HEK293T (cell line): ENCODE measurements around the gene TSPAN7.

Experiments used
- ARNT ChIP-seq: fragments of 450-650 bp; IDR thresholded peaks from 2 replicates; pipeline ENCODE4 v1.6.1; 2017; ENCODE audit warnings: mild to moderate bottlenecking
- BHLHE40 ChIP-seq: fragments of 450-650 bp; IDR thresholded peaks from 2 replicates; pipeline ENCODE4 v1.6.1; 2016; ENCODE audit warnings: mild to moderate bottlenecking, moderate library complexity, borderline replicate concordance
- CTBP1 ChIP-seq: fragments of 450-650 bp; IDR thresholded peaks from 2 replicates; pipeline ENCODE4 v1.6.1; 2016; ENCODE audit warnings: borderline replicate concordance
- ELF4 ChIP-seq: fragments of 450-650 bp; IDR thresholded peaks from 2 replicates; pipeline ENCODE4 v1.6.1; 2017; ENCODE audit warnings: antibody characterized with exemption
- FOXK2 ChIP-seq: fragments of 450-650 bp; IDR thresholded peaks from 2 replicates; pipeline ENCODE4 v1.6.1; 2016; ENCODE audit warnings: mild to moderate bottlenecking
- FOXM1 ChIP-seq: fragments of 450-650 bp; IDR thresholded peaks from 2 replicates; pipeline ENCODE4 v1.6.1; 2017; ENCODE audit warnings: mild to moderate bottlenecking, borderline replicate concordance
- L3MBTL2 ChIP-seq: fragments of 450-650 bp; conservative IDR thresholded peaks from 2 replicates; pipeline ENCODE4 v1.6.1; 2016; ENCODE audit warnings: mild to moderate bottlenecking
- LEF1 ChIP-seq: fragments of 450-650 bp; IDR thresholded peaks from 2 replicates; pipeline ENCODE4 v1.6.1; 2017; ENCODE audit warnings: mild to moderate bottlenecking, borderline replicate concordance
- NFRKB ChIP-seq: fragments of 450-650 bp; IDR thresholded peaks from 2 replicates; pipeline ENCODE4 v1.6.1; 2016; ENCODE audit warnings: mild to moderate bottlenecking, moderate library complexity
- SP1 ChIP-seq: fragments of 450-650 bp; IDR thresholded peaks from 2 replicates; pipeline ENCODE4 v1.6.1; 2017
- SUZ12 ChIP-seq: fragments of 450-650 bp; IDR thresholded peaks from 2 replicates; pipeline ENCODE4 v1.6.1; 2016; ENCODE audit warnings: mild to moderate bottlenecking
- ZNF384 ChIP-seq: fragments of 450-650 bp; IDR thresholded peaks from 2 replicates; pipeline ENCODE4 v1.6.1; 2016
- TF ChIP-seq, protein P1 (sequence below): fragments of 450-650 bp; IDR thresholded peaks from 2 replicates; pipeline ENCODE4 v1.6.1; 2016

DNA sequence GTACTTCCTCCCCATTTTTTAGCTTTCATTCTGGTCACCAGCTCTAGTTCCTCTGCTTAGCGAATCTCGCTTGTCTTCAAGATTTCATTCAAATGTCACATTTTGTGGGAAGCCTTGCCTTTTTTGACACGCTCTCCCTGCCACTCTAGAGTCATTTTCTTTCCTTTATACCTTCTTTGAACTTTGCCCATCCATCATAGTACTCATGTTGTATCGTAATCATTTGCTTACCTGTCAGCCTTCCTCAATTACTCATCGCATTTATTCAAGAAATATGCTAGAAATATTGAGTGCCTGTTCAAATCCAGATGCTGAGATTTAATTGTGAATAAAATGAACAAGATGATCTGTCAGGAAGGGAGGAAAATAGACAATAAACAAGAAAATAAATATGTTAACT lies 21.8 kb downstream of the TSPAN7 start:
- TF ChIP-seq FOXM1: no peak
- TF ChIP-seq ZNF384: no peak
- no peak for TF ChIP-seq NFRKB
- no peak for TF ChIP-seq SUZ12
- TF ChIP-seq BHLHE40: no peak
- TF ChIP-seq SP1: no peak
- TF ChIP-seq CTBP1: no peak
- no peak for TF ChIP-seq FOXK2
- no peak for TF ChIP-seq ELF4
- TF ChIP-seq, protein P1, sequence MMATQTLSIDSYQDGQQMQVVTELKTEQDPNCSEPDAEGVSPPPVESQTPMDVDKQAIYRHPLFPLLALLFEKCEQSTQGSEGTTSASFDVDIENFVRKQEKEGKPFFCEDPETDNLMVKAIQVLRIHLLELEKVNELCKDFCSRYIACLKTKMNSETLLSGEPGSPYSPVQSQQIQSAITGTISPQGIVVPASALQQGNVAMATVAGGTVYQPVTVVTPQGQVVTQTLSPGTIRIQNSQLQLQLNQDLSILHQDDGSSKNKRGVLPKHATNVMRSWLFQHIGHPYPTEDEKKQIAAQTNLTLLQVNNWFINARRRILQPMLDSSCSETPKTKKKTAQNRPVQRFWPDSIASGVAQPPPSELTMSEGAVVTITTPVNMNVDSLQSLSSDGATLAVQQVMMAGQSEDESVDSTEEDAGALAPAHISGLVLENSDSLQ: no peak
- no peak for TF ChIP-seq LEF1
- TF ChIP-seq ARNT: no peak
- TF ChIP-seq L3MBTL2: no peak
